HCEC 1CT (cell line): ENCODE data around the gene OR8K3.

Source experiments
- DNase-seq: peaks from one replicate; pipeline ENCODE4 v3.0.0-alpha.2; 2017

The OR8K3 gene

DNA sequence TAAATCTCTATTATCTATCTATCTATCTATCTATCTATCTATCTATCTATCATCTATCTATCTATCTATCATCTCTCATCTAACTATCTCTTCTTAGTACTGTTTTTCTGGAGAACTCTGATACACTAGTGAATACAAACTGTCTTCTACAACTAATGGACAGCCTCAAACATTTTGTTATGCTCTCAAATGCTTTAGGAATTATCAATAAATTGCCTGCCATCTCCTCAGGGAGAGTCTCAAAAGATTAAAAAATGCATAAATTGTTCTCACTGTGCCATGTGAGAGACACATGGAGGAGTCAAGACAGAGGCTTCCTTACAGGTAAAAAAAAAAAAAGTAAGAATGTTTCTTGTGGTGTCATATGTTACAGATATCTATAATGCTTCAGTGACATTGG lies at the start of gene OR8K3:
TSS of gene OR8K3 (plus strand) at position 301 of the 400 bp plus-strand sequence. CDS start 3,163 bp downstream, outside the sequence.
- DNase-seq, result no peak

- no peak for DNase-seq
These were observed 43.9 kb upstream of the OR8K3 start for GRCh38 chr11:56271092-56271491.

DNA sequence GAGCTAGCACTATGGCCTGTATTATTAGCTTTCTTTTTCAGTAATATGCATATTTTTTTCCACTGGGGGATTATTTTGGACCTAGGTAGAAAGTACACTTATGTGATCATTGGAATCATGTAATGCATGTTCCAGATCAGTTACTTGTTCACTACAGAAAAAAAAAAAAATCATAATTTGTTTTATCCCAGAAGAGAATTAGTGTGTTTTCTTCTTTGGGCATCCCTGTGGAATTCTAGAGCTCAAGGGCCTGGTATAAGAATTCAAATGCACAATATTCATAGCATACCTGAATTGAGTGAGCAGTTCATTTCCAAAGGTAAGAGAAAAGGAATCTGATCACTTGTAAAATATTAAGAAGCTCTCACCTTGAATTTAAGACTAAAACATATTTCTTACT lies 41.1 kb upstream of the OR8K3 start, which contains the start of gene OR5T1:
TSS of gene OR5T1 (plus strand) at position 301 of the 400 bp plus-strand sequence. CDS start 1,485 bp downstream, outside the sequence.
- DNase-seq, result no peak

GRCh38 chr11:56292154-56292553 lies 22.8 kb upstream of the OR8K3 start, which contains the start of gene OR8H1:
TSS of gene OR8H1 (minus strand) at chr11:56292254. CDS start at chr11:56291062, 1,192 bp downstream.
- no peak for DNase-seq

- DNase-seq, result no peak
These were observed 18.0 kb upstream of the OR8K3 start for GRCh38 chr11:56296898-56297297.

GRCh38 chr11:56307836-56308235 lies 7.1 kb upstream of the OR8K3 start:
- DNase-seq, result no peak

DNA sequence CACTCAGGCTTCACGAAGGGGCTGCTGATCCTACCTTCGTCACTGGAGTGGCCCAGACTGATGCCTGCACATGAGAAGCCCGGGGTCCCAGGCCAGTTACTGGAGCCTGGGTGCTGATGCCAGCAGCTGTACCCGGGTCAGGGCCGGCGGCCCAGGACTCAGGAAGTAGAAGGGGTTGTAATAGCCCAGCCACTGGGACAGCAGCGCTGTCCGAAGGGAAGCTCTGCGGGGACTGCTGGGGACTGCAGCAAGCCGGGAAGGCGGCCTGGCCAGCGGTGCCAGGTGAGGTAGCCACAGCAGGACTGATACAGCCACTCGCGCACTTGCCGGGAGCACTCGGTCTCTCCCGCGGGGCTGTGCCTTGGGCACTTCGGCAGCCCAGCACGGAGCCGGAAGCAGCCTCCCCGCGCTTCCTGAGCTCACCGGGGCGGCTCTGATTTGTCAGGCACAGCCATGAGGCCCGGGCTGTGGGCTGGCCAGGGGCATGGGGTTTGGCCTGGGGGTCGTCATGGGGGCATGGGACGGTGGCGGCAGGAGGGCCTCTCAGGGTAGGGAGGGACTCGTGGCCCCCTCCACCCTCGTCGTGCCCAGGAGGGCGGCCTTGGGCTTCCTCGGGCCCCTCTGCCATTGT lies 17.0 kb downstream of the OR8K3 start:
- DNase-seq, result no peak

- no peak for DNase-seq
These were observed 18.2 kb downstream of the OR8K3 start for GRCh38 chr11:56333156-56333555.

DNA sequence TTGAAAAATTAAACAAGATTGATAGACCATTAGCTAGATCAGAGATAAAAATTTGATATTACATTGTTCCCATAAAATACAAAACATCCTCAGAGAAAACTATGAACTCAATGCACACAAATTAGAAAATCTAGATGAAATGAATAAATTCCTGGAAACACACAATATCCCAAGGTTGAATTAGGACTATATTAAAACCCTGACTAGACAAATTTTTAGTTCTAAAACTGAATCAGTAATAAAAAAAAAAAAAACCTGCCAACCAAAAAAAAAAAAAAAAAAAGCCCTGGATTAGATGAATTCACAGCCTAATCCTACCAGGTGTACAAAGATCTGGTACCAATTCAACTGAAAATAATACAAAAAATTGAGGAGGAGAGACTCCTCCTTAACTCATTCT lies 25.3 kb downstream of the OR8K3 start:
- DNase-seq, result no peak

DNA sequence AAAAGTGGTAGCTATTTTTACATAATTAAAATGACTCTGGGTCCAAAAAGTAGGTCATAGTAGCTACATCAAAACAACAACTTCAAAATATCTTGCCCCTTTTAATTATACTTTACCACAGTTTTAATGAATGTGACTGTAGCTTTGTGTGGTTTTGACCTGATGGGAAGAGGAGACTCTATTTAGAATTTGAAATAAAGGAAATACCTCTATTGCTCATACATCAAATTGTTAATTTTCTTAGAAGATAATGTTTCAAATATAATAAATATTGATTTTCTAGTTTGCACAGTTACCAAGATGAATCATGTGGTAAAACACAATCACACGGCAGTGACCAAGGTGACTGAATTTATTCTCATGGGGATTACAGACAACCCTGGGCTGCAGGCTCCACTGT lies 30.8 kb downstream of the OR8K3 start, which contains the start of gene OR8K1:
TSS of gene OR8K1 (plus strand) at position 301 of the 400 bp plus-strand sequence. CDS start at position 301, 0 bp downstream.
- no peak for DNase-seq

GRCh38 chr11:56353991-56354390 lies 39.0 kb downstream of the OR8K3 start, which contains the start of gene OR8J1:
TSS of gene OR8J1 (plus strand) at chr11:56354291. CDS start at chr11:56360247, 5,956 bp downstream.
- no peak for DNase-seq
